HEK293 (cell line): Measurements from ENCODE around the gene ILKAP.

Source experiments
- CTCF ChIA-PET: fragments of 350-600 bp; formaldehyde crosslinking; extraction: SDS; loops from one replicate; lab custom pipeline; 2021; ENCODE audit warnings: antibody characterized with exemption; lab: Yijun Ruan, JAX
- POLR2A ChIA-PET: fragments of 300-600 bp; formaldehyde crosslinking; extraction: SDS; loops from one replicate; lab custom pipeline; 2020; ENCODE audit warnings: antibody characterized with exemption, inconsistent platforms; lab: Yijun Ruan, JAX
- H3K27ac ChIP-seq: fragments of 200-500 bp; sonication (Bioruptor generic); 2 replicates; pipeline ENCODE4 v1.5.1; 2014; ENCODE audit warnings: low read depth, low read length, control low read depth, inconsistent platforms; ENCODE audit errors: extremely low read depth
- H3K36me3 ChIP-seq, 2 experiments: fragments of 200-500 bp in 1 of 2; sonication (Bioruptor generic) in 1 of 2; 1 replicate in 1 of 2; 2 replicates in 1 of 2; pipeline ENCODE4 v1.5.1; 2014 to 2017; ENCODE audit warnings: inconsistent platforms in 2 of 2, low read length in 2 of 2; ENCODE audit not compliant: control insufficient read depth in 2 of 2, insufficient read depth in 1 of 2
- H3K4me1 ChIP-seq: fragments of 200-500 bp; sonication (Bioruptor generic); 2 replicates; pipeline ENCODE4 v1.5.1; 2014; ENCODE audit warnings: mild to moderate bottlenecking, low read length, inconsistent platforms; ENCODE audit not compliant: control insufficient read depth, insufficient read depth
- H3K4me3 ChIP-seq: 2 replicates; pipeline ENCODE4 v1.5.1; 2011; ENCODE audit warnings: low read depth, mild to moderate bottlenecking, control low read depth, low read length, moderate library complexity
- H3K9me3 ChIP-seq: fragments of 200-500 bp; sonication (Bioruptor generic); 2 replicates; pipeline ENCODE4 v1.5.1; 2014; ENCODE audit warnings: low read depth, low read length, inconsistent platforms; ENCODE audit not compliant: control insufficient read depth, insufficient read depth
- HOXA7 ChIP-seq: sonication (generic); formaldehyde crosslinking; IDR thresholded peaks from 2 replicates; pipeline ENCODE4 v1.8.1; 2022; ENCODE audit warnings: missing genetic modification reagents, borderline replicate concordance
- HOXC10 ChIP-seq: sonication (generic); formaldehyde crosslinking; IDR thresholded peaks from 2 replicates; pipeline ENCODE4 v1.8.1; 2023; ENCODE audit warnings: mild to moderate bottlenecking, missing genetic modification reagents
- SALL2 ChIP-seq: fragments of 450-650 bp; formaldehyde crosslinking; IDR thresholded peaks from 2 replicates; pipeline ENCODE4 v1.5.0; 2017; ENCODE audit warnings: missing biosample characterization, mild to moderate bottlenecking, missing genetic modification characterization, borderline replicate concordance
- SP2 ChIP-seq: fragments of 450-650 bp; formaldehyde crosslinking; IDR thresholded peaks from 2 replicates; pipeline ENCODE4 v1.5.1; 2016; ENCODE audit warnings: missing biosample characterization, missing genetic modification characterization
- TCF7L2 ChIP-seq: IDR thresholded peaks from 2 replicates; pipeline ENCODE4 v1.6.1; 2011; ENCODE audit warnings: low read depth, mild to moderate bottlenecking, inconsistent platforms, low read length, moderate library complexity, borderline replicate concordance
- ZFHX2 ChIP-seq: fragments of 450-650 bp; formaldehyde crosslinking; conservative IDR thresholded peaks from 2 replicates; pipeline ENCODE4 v1.5.1; 2016; ENCODE audit warnings: missing biosample characterization, missing genetic modification characterization
- ZFP3 ChIP-seq: fragments of 450-650 bp; formaldehyde crosslinking; IDR thresholded peaks from 2 replicates; pipeline ENCODE4 v1.5.1; 2016; ENCODE audit warnings: low read depth, missing biosample characterization, missing genetic modification characterization
- ZNF112 ChIP-seq: fragments of 450-650 bp; formaldehyde crosslinking; IDR thresholded peaks from 2 replicates; pipeline ENCODE4 v1.5.0; 2017; ENCODE audit warnings: missing biosample characterization, missing genetic modification characterization
- ZNF211 ChIP-seq: fragments of 450-650 bp; formaldehyde crosslinking; IDR thresholded peaks from 2 replicates; pipeline ENCODE4 v1.5.1; 2016; ENCODE audit warnings: low read depth, missing biosample characterization, missing genetic modification characterization
- ZNF521 ChIP-seq: fragments of 450-650 bp; formaldehyde crosslinking; IDR thresholded peaks from 2 replicates; pipeline ENCODE4 v1.5.1; 2017; ENCODE audit warnings: missing biosample characterization, mild to moderate bottlenecking, missing genetic modification characterization
- ZNF670 ChIP-seq: fragments of 450-650 bp; formaldehyde crosslinking; IDR thresholded peaks from 2 replicates; pipeline ENCODE4 v1.5.1; 2016; ENCODE audit warnings: missing biosample characterization, missing genetic modification characterization, low read depth
- ZNF76 ChIP-seq: fragments of 450-650 bp; formaldehyde crosslinking; IDR thresholded peaks from 2 replicates; pipeline ENCODE4; 2016; ENCODE audit warnings: low read depth, missing biosample characterization, missing genetic modification characterization, borderline replicate concordance
- ZNF785 ChIP-seq: fragments of 450-650 bp; formaldehyde crosslinking; IDR thresholded peaks from 2 replicates; pipeline ENCODE4 v1.5.1; 2016; ENCODE audit warnings: missing biosample characterization, missing genetic modification characterization
- ZSCAN23 ChIP-seq: fragments of 450-650 bp; formaldehyde crosslinking; IDR thresholded peaks from 2 replicates; pipeline ENCODE4 v1.5.1; 2016; ENCODE audit warnings: missing biosample characterization, missing genetic modification characterization
- TF ChIP-seq, protein P1 (sequence below): fragments of 450-650 bp; formaldehyde crosslinking; IDR thresholded peaks from 2 replicates; pipeline ENCODE4 v1.5.1; 2016; ENCODE audit warnings: missing biosample characterization, missing genetic modification characterization
- TF ChIP-seq, protein P2 (sequence below): fragments of 450-650 bp; formaldehyde crosslinking; IDR thresholded peaks from 2 replicates; pipeline ENCODE4 v1.5.0; 2017; ENCODE audit warnings: missing biosample characterization, missing genetic modification characterization, borderline replicate concordance
- TF ChIP-seq, protein P3 (sequence below): fragments of 450-650 bp; formaldehyde crosslinking; IDR thresholded peaks from 2 replicates; pipeline ENCODE4 v1.5.1; 2016; ENCODE audit warnings: missing biosample characterization, missing genetic modification characterization

The ILKAP gene

DNA sequence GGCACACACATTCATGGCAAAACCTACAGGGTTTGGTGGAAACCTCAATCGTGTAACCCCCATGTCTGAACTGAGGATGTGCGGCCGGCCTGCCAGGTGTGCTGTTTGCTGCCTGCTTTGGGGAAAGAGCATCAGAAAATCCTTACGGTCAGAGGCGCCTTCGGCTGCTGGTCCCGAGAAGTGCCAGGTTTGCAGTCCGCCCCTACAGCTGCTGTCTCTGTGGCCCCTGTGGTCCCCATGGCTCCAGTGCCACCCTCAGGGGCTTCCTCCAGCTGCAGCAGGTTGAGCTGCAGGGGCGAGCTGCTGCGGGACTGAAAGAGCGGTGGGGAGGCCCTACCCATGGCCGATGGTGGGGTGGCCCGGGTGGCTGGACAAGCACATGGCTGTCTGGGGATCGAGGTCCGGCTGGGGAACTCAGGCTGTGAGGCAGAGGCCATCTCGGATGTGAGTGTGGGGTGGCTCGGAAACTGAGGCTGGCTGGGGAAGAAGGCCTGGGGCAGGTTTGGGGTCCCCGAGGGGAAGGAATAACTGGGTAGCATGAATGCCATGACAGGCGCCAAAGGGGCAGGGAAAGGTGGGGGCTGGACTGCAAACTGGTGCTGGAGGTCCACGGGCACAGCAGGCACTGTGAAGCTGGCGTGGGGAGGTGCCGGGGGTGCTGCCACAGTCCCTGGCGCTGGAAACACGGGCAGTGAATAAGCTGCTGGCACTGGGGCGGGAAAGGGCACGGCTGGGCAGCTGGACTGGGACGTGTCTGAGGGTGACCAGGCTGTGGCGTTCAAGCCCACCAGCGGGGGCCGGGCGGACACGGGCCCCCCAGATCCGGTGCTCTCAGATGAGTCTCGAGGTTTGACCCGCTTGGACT lies 49.5 kb upstream of the ILKAP start:
- ChIA-PET POLR2A (no interaction called here), CTCF (interaction anchor here (0.6 to 1.6 kb wide), 5 partner anchors 9 to 1490 kb away, joined by 3 to 4 read pairs (median 3); no protein-coding TSS in a partner anchor)
- TF ChIP-seq ZNF76 (tag by site-specific recombination) (no peak), ZFHX2 (no peak), HOXC10 (CRISPR knock-in tag) (no peak), SP2 (tag by site-specific recombination) (no peak), ZNF112 (tag by site-specific recombination) (no peak), ZFP3 (tag by site-specific recombination) (no peak)
- TF ChIP-seq, protein P1, sequence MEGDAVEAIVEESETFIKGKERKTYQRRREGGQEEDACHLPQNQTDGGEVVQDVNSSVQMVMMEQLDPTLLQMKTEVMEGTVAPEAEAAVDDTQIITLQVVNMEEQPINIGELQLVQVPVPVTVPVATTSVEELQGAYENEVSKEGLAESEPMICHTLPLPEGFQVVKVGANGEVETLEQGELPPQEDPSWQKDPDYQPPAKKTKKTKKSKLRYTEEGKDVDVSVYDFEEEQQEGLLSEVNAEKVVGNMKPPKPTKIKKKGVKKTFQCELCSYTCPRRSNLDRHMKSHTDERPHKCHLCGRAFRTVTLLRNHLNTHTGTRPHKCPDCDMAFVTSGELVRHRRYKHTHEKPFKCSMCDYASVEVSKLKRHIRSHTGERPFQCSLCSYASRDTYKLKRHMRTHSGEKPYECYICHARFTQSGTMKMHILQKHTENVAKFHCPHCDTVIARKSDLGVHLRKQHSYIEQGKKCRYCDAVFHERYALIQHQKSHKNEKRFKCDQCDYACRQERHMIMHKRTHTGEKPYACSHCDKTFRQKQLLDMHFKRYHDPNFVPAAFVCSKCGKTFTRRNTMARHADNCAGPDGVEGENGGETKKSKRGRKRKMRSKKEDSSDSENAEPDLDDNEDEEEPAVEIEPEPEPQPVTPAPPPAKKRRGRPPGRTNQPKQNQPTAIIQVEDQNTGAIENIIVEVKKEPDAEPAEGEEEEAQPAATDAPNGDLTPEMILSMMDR (tag by site-specific recombination): no peak
- Histone ChIP-seq H3K4me3 (no peak overlapping the region), H3K27ac (no peak overlapping the region), H3K9me3 (no peaks in the 10 kb centered on the region), H3K36me3 (peaks cover 0 to 18% of the 10 kb centered on the region in 2 experiments; a peak in 1 of 3 replicates), H3K4me1 (no peaks in the 10 kb centered on the region)

DNA sequence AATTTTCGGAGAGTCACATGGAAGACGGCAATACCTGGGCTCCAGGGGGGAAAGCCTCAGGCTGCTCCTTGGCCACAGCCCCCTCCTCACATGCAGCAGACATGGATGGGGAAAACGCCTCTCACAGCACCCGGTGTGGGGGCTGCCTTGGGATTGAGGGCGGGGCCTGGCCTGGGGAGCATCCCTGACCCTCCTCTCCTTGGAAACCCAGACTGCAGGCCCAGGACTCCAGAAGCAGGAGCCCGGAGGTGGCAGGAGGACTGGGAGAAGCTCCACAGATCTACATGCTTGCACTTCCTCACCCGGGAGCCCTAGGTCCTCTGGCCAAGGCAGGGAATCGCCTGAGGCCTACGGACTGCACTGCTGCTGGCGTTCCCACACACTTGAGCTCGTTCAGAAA lies 48.5 kb upstream of the ILKAP start:
- peaks cover 0 to 18% of the 10 kb centered on the region in 2 experiments; a peak in 1 of 3 replicates for H3K36me3 ChIP-seq
- ChIA-PET POLR2A (no interaction called here), CTCF (interaction anchor here (1.6 kb wide), 1 partner anchor 13 kb away, joined by 4 read pairs; no protein-coding TSS in a partner anchor)
- no peak overlapping the region for H3K27ac ChIP-seq
- H3K9me3 ChIP-seq: no peaks in the 10 kb centered on the region
- no peak overlapping the region for H3K4me3 ChIP-seq
- no peaks in the 10 kb centered on the region for H3K4me1 ChIP-seq
- TF ChIP-seq, protein P2, sequence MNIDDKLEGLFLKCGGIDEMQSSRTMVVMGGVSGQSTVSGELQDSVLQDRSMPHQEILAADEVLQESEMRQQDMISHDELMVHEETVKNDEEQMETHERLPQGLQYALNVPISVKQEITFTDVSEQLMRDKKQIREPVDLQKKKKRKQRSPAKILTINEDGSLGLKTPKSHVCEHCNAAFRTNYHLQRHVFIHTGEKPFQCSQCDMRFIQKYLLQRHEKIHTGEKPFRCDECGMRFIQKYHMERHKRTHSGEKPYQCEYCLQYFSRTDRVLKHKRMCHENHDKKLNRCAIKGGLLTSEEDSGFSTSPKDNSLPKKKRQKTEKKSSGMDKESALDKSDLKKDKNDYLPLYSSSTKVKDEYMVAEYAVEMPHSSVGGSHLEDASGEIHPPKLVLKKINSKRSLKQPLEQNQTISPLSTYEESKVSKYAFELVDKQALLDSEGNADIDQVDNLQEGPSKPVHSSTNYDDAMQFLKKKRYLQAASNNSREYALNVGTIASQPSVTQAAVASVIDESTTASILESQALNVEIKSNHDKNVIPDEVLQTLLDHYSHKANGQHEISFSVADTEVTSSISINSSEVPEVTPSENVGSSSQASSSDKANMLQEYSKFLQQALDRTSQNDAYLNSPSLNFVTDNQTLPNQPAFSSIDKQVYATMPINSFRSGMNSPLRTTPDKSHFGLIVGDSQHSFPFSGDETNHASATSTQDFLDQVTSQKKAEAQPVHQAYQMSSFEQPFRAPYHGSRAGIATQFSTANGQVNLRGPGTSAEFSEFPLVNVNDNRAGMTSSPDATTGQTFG (tag by site-specific recombination): no peak
- no peak for TF ChIP-seq ZNF785
- no peak for TF ChIP-seq TCF7L2
- TF ChIP-seq, protein P1 (tag by site-specific recombination): no peak
- TF ChIP-seq ZNF670 (tag by site-specific recombination): no peak
- no peak for TF ChIP-seq ZSCAN23 (tag by site-specific recombination)
- TF ChIP-seq ZNF211 (tag by site-specific recombination): no peak
- TF ChIP-seq, protein P3, sequence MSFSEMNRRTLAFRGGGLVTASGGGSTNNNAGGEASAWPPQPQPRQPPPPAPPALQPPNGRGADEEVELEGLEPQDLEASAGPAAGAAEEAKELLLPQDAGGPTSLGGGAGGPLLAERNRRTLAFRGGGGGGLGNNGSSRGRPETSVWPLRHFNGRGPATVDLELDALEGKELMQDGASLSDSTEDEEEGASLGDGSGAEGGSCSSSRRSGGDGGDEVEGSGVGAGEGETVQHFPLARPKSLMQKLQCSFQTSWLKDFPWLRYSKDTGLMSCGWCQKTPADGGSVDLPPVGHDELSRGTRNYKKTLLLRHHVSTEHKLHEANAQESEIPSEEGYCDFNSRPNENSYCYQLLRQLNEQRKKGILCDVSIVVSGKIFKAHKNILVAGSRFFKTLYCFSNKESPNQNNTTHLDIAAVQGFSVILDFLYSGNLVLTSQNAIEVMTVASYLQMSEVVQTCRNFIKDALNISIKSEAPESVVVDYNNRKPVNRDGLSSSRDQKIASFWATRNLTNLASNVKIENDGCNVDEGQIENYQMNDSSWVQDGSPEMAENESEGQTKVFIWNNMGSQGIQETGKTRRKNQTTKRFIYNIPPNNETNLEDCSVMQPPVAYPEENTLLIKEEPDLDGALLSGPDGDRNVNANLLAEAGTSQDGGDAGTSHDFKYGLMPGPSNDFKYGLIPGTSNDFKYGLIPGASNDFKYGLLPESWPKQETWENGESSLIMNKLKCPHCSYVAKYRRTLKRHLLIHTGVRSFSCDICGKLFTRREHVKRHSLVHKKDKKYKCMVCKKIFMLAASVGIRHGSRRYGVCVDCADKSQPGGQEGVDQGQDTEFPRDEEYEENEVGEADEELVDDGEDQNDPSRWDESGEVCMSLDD (tag by site-specific recombination): no peak
- TF ChIP-seq SALL2: no peak
- TF ChIP-seq ZNF521: no peak
- TF ChIP-seq HOXA7: no peak
